NCI-H146 treated with DMSO at 0.1 percent for 48 hours (cell line): ENCODE data around the gene MAP4K4.

Experiments
- DNase-seq: peaks from one replicate; lab custom pipeline; 2025; ENCODE audit not compliant: unreplicated experiment; lab: John Stamatoyannopoulos, UW

MAP4K4 gene

DNA sequence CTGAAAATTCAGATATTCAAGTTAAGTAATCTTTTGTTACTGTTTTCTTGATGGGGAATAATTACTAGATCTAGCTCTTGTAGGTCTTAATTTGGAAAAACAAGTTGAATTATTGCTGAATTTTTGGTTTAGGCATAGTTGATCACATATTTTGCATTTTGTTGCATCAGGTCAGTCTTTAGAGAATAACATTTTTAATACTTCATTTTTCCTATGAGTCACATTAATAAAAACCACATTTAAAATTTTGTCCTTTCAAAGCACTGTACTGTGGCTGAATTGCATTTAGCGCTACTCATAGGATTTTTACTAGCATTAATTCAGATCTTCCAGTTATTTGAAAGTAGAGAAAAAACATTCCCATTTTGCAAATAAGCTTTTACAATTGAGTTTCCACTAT, 23.2 kb downstream of the MAP4K4 start:
- no peak for DNase-seq

DNA sequence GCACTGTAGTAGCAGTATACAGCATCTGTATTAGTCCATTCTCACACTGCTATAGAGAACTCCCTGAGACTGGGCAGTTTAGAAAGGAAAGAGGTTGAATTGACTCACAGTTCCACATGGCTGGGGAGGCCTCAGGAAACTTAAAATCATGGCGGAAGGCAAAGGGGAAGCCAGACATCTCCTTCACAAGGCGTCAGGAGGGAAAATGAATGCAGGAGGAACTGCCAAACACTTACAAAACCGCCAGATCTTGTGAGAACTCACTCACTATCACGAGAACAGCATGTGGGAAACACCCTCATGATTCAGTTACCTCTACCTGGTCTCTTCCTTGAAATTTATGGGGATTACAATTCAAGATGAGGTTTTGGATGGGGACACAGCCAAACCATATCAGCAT, 25.4 kb downstream of the MAP4K4 start:
- no peak for DNase-seq

DNA sequence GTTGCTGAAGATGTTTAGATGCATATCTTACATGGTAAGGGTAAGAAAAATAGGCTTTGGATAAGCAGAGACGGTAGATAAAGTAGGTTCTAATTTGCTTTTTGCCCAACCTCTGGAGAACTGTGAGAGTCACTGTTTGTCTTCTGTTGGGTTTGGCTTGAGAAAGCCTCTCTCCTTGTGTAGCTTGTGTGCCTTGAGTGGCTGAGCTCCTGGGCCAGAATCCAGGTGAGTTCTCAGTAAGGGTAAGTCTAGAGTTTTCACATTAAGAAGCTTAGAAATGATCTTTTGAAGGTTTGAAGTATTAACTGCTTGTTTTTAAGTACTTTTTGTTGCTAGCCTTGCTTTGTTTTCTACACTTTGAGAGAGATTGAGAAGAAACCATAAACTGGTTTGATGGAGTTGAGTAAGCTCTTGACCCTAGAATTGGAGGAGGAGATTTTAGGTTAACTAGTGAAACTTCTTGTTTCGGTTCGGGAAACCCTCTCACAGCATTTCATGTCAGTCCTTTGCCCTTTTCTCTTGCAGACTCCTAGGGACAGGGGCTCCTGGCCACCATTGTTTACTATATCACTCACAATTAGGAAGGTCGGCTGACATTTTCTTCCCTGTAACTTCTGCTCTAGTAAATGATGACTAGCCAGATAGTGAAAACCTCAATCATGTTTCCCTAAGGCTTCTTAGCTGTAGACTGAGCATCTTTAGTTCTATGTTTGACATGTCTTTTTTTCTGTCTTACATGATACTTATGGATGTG, 26.0 kb downstream of the MAP4K4 start:
- DNase-seq = no peak

DNA sequence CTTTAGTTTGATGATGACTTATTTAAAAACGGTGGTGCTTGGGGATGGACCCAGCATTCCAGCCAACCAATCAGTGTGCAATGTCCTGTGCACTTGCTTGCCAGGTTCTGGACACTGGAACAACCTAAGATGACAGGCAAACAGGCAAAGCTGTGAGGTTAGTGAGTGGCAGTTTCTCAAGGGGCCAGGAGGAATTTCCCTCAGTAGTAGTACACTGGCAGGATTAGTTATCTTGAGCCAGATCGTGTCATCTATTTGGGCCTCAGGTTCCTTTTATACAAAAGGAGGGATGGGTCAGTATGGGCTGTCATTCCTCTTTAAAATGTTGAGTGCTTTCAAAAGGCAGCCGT, 26.6 kb downstream of the MAP4K4 start:
- no peak for DNase-seq

DNA sequence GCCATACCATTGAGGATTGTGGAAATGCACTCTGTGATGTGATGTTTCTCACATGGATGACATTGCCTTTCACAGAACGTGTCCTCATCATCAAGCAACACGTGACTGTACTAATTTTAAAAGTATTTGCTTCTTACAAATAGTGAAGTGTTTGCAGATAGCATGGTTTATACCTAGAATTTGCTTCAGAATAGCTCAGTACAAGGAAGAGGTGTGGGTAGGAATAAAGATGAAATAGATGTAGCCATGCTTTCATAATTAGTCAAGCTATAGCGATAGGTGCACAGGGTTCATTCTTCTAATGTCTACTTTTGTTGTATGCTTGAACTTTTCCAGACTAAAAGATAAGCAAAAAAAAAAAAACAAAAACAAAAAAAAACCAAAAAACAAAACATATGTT, 27.5 kb downstream of the MAP4K4 start:
- no peak for DNase-seq

DNA sequence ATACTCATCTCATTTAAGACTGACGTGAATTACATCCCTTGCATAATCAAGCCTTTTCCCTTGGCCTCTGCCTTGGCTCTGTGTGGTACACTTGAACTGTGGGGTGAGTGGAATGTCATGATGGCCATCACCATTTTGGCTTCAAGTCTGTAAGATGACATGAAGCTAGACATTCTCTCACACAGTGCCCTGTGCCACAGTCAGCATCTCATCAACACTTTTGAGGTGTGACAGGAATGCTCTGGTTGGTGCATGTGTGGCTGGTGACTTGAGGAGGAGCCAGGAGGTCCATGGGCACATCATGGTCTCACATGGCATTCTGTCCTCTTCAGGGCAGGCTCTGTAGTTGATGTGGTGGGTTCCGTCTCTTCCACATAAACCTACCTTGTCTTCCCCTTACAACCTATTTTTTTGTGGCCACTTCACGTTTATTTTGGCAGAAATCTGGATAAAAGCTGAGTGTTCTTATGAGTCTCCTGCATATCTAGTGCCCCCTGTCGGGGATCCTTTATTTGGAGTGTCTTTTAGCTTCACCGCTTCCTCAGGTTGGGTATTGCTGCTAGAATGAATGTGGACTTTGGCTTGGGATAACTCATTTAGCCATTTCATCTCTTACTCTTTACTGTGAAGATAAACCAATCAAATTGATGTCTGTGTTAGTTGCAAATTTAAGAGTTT, 28.1 kb downstream of the MAP4K4 start:
- no peak for DNase-seq

DNA sequence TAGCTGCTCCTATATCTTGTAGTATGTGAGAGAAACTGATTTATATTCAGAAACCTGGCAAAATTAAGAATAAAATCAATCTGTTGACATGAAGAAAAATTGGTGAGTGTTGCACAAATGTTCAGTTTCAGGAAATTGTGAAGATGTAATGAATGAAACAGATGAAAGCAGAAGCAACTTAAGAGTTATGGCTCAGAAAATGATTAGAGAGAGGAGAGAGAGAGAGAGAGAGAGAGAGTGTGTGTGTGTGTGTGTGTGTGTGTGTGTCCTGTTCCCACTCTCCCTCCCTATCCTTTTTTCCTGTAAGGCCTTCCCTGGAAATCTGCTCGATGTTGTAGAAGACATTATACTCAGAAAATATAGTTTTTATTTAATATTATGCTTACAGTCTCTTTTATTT, 31.4 kb downstream of the MAP4K4 start:
- DNase-seq = no peak

DNA sequence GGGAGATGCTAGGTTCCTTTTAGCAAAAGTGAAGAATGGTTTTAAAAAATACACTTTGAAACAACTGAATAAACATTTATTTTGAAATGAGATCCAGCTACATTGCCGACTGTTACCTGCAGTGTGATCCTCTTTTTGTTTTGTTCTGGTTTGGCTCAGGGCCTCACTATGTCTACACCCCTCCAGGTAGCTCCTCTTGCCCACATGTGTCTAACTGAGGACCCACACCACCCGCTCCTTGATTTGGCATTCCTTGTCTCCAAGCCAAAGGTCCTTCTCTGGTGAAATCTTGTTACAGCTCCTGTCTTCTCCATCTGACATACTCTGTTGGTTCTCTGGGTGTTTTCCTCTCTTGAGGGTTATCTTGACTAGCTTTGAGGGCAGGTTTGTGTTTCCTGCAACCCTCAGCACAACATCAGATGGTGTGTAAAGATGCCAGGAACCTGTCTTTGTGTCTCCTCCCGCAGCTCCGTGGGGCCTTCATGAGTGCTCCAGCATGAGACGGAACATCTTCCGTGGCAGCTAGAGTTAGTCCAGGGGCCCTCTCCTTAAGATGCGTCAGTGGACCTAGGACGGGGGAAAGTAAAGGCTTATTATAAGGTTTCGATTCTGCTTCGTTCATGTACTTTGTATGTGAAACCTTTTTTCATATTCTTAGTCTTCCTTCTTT, 32.1 kb downstream of the MAP4K4 start:
- no peak for DNase-seq

DNA sequence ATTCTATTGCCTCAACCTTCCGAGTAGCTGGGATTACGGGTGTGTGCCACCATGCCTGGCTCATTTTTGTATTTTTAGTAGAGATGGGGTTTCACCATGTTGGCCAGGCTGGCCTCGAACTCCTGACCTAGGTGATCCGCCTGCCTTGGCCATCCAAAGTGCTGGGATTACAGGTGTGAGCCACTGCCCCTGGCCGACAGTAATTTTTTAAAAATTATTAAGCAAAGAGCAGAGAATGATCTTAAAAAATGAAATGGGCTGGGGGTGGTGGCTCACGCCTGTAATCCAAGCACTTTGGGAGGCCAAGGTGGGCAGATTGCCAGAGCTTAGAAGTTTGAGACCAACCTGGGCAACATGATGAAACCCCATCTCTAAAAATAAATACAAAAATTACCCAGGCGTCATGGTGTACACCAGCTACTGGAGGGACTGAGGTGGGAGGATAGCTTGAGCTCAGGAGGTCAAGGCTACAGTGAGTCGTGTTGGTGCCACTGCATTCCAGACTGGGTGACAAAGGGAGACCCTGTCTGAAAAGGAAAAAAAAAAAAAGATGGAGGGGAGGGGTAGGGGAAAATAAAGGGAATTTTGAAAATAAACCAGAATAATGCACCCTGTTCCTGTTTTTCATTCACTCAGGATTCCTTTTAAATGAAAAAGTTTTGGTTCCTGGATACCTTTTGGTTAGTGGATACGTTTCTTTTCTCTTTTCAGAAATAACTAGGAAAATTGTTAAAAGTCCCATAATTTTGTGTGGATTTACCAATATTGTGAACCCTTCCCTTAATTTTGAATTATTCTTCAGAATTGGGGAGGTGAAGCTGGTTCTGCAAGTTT, 33.9 kb downstream of the MAP4K4 start:
- no peak for DNase-seq

DNA sequence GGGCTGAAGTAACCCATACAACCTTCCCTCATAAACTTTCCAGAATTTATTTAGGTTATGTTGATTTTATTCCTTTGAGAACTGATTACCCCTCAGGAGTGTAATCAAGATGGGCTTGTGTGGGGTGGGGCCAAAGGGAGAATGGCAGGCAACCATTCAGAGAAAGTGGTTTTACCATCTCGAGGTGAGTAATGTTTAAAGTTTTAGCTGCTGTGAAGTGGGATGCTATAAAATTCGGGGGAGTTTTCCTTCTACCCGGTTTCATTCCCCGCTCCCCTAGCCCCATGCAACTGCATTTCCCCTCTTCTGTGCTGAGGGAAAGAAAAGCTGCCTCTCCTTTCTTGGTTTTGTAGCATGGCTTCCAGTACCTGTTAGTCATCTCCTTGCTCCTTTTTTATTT, 34.7 kb downstream of the MAP4K4 start:
- DNase-seq = no peak

DNA sequence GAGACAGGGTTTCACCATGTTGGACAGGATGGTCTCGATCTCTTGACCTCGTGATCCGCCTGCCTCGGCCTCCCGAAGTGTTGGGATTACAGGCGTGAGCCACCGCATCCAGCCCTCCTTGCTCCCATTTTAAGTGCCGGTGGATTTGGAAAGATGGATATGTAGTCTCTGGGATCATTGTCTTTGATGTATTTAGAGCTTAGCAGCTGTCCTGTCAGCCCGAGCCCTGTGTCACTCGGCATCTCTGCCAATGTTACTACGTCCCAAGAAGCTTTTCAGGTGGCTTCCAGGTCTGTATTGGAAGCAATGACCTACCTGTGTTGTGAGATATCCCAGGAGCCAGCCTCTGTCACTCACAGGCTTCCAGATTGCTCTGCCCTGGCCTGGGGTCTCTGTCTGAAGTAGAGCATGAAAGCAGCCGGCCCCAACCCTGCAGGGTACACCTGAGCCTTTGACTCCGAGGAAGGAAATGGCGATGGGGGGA, 35.3 kb downstream of the MAP4K4 start:
- DNase-seq = no peak

DNA sequence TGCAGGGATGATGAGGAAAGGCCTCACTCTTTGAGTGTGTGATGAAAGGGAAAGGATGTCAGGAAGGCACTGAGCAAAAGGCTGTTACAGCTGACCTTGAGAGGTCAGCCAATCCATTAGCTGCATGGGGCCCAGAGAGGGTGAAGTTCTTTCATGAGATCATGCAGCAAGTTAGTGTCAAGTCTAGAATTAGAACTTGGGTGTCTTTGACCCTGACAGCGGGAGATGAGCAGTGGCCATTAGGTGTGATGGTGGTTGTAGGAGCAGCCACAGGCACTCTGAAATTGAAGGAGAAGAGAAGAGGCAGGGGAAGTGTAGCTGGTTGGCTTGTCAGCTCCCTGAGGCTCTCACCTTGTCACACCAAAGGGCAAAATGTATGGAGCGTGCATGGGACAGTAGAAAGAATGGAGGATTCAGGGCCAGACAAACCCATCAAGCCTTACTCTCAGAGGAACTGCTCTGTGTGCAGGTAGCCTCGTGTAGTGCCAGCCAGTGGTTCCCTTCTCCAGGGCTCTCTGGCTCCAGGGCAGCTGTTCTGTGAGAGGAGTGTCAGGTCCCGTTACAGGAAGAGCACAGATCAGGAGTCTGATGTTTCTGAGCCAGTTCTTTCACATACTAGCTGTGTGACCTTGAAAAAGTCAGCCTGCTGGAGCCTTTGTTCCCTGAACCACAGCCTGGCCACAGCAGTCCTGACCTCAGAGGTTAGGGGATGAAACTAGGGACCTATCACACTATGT, 35.9 kb downstream of the MAP4K4 start:
- DNase-seq = no peak

DNA sequence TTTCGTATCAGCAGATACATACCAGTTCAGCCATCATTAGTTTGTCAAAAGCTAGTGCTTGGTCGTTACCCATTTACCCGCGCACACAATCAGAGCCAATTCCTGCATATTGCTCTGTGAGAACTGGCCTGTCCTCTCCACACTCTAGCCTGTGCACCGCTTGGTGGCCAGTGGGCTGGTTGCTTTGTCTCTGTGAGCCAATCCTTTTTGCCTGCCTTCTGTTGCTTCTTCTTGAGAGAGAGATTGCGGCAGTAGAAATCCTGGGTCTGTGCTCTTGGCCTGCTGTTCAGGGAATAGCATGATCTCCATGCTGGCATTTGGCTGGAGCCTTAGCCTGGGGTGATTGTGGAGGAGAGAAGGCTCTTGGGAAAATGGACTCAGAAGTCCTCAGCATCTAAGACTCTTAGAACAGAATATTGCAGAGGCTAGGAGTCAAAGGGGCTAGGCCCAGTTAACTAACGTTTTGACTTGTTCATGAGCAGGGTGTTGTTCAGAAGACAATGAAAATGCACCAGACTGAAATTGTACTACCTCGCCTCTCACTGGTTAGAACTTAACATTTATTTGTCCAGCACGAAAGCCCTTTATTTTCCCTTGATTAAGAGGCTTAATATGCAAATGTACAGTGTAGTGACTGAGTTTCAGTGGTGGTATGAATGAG, 37.1 kb downstream of the MAP4K4 start:
- no peak for DNase-seq

DNA sequence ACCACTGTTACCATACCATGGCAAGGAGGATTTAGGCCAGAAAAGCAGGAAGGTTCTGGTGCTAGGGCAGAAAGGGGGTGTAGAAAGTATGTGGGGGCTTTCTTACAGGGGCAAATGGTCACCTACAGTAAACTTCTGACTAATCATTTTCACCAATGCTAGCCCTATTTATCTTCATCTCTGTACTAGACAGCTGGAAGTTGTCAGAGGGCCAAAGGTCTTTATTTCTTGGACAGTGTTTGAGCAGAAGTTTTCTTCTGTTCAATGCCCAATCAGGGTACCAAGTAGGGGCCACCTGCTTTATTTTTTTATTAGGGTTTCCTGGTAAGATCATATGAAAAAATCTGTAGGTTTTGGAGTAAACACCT, 37.6 kb downstream of the MAP4K4 start:
- no peak for DNase-seq

DNA sequence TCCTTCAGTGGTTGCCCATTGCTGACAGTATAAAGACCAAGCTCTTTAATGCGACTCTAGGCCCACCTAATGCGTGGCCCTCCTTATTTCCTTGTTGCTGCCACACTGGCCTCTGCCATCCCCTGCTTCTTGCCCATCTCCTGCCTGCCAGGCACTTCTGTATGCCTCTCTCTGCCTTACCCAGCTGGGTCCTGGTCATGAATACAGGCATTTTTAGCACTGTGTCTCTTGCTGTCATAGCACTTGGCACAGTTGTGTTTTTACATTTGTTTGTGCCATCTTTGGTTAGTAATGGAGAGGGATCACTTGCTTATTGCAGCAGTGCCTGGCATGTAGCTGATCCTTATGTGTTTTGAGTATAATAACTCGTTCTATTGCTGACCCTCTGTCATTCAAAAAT, 38.7 kb downstream of the MAP4K4 start:
- no peak for DNase-seq

DNA sequence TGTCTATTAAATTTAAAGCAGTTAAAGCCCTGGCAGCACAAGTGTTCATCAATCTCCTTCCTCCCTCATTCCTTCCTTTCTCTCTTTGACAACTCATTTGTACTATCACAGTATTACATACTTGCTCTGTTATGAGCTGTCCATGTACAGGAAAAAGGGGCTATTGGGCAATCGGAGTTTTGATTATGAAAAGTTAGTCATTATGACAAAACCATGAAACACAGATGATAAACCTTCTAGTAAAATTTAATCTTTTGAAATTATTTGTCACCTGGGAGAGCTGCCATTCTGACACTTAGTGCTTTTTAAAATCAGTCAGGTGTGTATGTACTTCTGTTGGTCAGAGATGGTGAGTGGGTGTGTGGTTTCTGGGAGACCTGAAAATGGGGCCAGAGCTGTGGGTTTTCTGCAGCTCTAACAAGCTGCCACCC, 39.4 kb downstream of the MAP4K4 start:
- DNase-seq = no peak

DNA sequence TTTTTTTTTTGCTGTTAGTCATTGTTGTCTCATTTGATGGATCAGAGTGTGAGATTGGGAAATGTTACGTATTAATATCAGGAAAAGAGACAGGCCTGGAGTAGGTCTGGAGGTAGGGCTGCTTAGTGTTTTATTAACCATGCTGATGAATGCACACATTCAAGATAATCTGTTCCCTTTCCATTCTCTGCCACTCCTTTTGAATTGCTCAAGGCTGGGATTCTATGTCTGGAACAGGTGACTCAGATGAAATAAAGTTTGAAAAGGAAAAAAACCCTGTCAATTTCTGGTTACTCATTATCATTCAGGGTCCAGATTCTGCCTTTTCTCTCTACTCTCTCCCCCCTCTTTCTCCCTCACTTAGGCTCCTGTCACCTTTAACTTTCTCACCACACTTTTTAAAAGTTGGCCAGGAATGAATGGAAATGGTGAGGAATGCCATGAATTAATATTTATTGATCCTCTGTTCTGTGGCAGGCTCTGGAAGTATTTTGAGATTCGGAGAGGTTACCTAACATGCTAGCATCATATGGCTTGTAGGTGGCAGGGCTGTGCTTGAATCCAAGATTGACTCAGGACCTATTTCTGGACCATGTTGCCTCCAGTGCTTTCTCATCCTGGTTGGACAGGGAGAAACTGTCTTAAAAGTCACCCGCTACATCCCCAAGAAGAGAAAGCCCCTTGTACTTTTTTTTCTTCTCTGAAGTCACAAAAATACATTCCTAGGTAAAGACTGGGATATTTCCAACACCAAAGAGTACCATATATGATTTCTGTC, 40.2 kb downstream of the MAP4K4 start:
- no peak for DNase-seq

DNA sequence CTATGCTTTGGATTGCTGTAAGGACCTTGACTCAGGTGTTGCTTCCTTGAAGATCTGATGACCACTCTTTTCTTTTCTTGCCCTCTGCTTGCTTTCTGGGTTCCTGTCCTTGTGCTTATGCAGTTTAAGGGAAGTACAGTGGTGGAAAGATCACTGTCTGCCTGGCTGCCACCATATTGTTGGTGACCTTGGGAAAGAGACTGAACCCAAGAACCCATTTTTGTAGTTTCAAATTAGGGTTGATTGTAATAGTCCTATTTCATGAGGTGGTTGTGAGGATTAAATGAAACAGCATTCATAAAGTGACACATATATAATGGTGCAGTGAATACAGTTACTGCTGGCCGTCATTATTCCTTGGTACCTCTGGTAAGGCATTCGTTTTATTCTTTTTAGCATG, 41.1 kb downstream of the MAP4K4 start:
- DNase-seq = no peak

DNA sequence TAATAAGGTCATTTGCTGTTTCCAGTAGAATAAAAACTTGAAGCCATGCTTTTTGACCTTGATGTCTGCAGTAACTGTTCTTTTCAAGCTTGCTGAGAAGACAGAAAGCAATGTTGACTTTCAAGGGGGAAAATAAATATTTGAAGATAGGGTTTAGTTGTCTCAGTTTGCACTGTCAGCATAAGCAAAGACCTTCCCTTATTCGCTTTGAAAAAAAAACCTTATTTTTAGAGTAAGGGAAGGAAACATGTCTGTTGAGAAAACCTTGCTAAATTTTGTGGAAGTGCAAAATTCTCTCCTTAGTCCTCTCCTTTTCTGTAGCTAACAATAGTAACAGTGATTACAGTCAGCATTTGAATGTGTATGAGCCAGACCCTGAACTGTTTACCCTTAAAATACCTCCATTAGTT, 43.1 kb downstream of the MAP4K4 start:
- no peak for DNase-seq
